ENCODE results near the gene GAS6. TPM values are rescaled to one million over a fixed set of nuclear protein-coding genes. Genes with fewer than 3 reads are reported as not detected.
"Not testable (repeated sequence)": the region's sequence is repeated elsewhere in the genome, so short reads cannot be mapped to it uniquely, and the experiment has no call there.

The GAS6 gene
- total RNA-seq, 1 donor from 2014 or later, result 14.8 TPM

DNA sequence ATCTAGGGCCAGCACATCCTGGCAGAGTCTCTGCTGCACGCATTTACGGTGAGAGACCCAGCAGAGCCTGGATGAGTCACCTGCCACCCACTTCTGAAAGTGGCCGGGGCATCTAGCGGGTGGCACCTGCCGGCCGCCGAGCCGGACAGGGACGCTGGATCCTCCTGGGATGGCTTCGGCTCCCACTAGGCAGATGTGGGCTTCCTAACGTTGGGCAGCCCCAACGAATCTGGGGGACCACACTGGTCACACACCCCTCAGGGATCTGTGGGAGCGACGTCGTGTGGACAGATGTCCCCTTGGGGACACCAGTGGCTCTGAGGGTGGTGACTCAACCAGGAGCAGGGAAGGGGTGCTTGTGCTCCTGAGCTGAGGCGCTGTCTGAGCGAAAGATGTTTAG is 72.7 kb downstream of the GAS6 start:
- H3K36me3 Mint-ChIP-seq (ENCODE audit: unreplicated experiment), result no peaks in the 10 kb centered on the region
- no peak for DNase-seq (ENCODE audit: extremely low spot score, unreplicated experiment)
- TF ChIP-seq, protein P1, sequence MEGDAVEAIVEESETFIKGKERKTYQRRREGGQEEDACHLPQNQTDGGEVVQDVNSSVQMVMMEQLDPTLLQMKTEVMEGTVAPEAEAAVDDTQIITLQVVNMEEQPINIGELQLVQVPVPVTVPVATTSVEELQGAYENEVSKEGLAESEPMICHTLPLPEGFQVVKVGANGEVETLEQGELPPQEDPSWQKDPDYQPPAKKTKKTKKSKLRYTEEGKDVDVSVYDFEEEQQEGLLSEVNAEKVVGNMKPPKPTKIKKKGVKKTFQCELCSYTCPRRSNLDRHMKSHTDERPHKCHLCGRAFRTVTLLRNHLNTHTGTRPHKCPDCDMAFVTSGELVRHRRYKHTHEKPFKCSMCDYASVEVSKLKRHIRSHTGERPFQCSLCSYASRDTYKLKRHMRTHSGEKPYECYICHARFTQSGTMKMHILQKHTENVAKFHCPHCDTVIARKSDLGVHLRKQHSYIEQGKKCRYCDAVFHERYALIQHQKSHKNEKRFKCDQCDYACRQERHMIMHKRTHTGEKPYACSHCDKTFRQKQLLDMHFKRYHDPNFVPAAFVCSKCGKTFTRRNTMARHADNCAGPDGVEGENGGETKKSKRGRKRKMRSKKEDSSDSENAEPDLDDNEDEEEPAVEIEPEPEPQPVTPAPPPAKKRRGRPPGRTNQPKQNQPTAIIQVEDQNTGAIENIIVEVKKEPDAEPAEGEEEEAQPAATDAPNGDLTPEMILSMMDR (IDR thresholded peaks at IDR 0.05), result no peak
- H3K4me3 Mint-ChIP-seq (ENCODE audit: unreplicated experiment), result no peak overlapping the region
- H3K27ac Mint-ChIP-seq (ENCODE audit: unreplicated experiment), result no peak overlapping the region
- no peaks in the 10 kb centered on the region for H3K4me1 Mint-ChIP-seq (ENCODE audit: unreplicated experiment)
- H3K27me3 Mint-ChIP-seq (ENCODE audit: unreplicated experiment), result peaks cover 15% of the 10 kb centered on the region
- H3K9me3 Mint-ChIP-seq (ENCODE audit: unreplicated experiment), result no peaks in the 10 kb centered on the region

DNA sequence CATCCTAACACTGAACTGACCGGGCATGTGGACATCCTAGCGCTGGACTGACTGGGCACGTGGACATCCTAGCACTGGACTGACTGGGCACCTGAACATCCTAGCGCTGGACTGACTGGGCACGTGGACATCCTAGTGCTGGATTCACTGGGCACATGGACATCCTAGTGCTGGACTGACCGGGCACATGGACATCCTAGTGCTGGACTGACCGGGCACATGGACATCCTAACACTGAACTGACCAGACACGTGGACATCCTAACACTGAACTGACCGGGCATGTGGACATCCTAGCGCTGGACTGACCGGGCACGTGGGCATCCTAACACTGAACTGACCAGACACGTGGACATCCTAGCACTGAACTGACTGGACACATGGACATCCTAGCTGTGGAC is 73.9 kb downstream of the GAS6 start:
- peaks cover 15% of the 10 kb centered on the region for H3K27me3 Mint-ChIP-seq (ENCODE audit: unreplicated experiment)
- H3K36me3 Mint-ChIP-seq (ENCODE audit: unreplicated experiment); H3K4me3 Mint-ChIP-seq (ENCODE audit: unreplicated experiment); DNase-seq (ENCODE audit: extremely low spot score, unreplicated experiment); H3K9me3 Mint-ChIP-seq (ENCODE audit: unreplicated experiment); H3K4me1 Mint-ChIP-seq (ENCODE audit: unreplicated experiment); H3K27ac Mint-ChIP-seq (ENCODE audit: unreplicated experiment): not testable (repeated sequence)

DNA sequence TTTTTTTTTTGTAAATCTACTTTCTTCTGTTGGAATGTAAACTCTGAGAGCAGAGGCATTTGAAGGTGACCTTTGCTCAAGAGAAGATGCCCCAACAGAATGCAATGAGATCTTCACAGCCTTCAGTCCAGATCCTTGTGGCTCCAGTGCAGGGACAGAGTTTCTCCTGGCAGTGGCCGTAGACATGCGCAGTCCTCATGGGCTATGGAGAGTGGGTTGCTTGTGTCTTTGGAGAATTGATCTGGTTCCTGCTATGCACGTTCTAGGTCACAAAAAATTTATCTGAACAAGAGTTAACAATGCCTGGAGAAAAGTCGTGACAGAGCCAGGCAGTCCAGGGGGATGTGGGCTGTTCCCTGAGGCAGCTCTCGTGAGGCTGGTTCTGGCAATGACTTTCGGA is 74.7 kb downstream of the GAS6 start:
- TF ChIP-seq, protein P1 (IDR thresholded peaks at IDR 0.05), result no peak
- no peaks in the 10 kb centered on the region for H3K36me3 Mint-ChIP-seq (ENCODE audit: unreplicated experiment)
- H3K4me1 Mint-ChIP-seq (ENCODE audit: unreplicated experiment), result peaks cover 16% of the 10 kb centered on the region
- H3K27me3 Mint-ChIP-seq (ENCODE audit: unreplicated experiment), result peaks cover 15% of the 10 kb centered on the region
- H3K27ac Mint-ChIP-seq (ENCODE audit: unreplicated experiment), result no peak overlapping the region
- no peaks in the 10 kb centered on the region for H3K9me3 Mint-ChIP-seq (ENCODE audit: unreplicated experiment)
- DNase-seq (ENCODE audit: extremely low spot score, unreplicated experiment), result no peak
- no peak overlapping the region for H3K4me3 Mint-ChIP-seq (ENCODE audit: unreplicated experiment)

DNA sequence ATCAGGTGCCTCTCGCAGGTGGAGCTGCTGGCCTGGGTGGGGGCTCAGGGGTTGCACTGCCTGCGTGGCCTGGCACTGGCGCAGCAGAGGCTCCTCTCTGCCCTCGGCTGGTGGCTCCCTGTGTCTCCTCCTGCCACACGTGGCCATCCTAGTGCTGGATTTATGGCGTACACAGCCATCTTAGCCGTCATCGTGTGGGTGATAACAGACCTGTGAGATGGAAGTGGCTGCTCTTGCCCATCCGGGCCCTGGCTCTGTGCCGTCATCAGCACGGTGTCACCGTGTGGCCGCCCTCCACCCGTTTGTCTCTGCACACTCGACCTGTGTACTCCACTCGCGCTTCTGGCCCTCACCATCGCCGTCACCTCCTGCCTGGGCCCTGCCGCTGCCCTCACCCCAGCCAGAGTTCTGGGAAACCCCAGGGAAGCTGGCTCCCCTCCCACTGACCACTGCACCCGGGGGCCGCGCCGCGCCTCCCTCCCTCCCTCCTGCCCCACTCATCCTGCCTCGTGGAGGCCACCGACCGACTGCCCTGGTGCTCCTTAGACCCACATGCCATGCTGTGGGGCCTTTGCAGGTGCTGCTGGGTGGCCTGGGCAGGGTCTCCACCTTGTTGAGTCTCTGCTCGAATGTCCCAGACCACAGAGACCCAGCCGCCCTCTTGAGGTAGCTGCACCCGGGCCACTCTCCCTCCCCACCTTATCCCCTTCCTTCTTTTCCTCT is 75.3 kb downstream of the GAS6 start:
- Mint-ChIP-seq H3K36me3 (ENCODE audit: unreplicated experiment) (no peaks in the 10 kb centered on the region), H3K4me1 (ENCODE audit: unreplicated experiment) (peaks cover 17% of the 10 kb centered on the region), H3K27me3 (ENCODE audit: unreplicated experiment) (peaks cover 15% of the 10 kb centered on the region), H3K4me3 (ENCODE audit: unreplicated experiment) (no peak overlapping the region), H3K27ac (ENCODE audit: unreplicated experiment) (no peak overlapping the region), H3K9me3 (ENCODE audit: unreplicated experiment) (no peaks in the 10 kb centered on the region)
- no peak for DNase-seq (ENCODE audit: extremely low spot score, unreplicated experiment)
- TF ChIP-seq, protein P1 (IDR thresholded peaks at IDR 0.05), result no peak

DNA sequence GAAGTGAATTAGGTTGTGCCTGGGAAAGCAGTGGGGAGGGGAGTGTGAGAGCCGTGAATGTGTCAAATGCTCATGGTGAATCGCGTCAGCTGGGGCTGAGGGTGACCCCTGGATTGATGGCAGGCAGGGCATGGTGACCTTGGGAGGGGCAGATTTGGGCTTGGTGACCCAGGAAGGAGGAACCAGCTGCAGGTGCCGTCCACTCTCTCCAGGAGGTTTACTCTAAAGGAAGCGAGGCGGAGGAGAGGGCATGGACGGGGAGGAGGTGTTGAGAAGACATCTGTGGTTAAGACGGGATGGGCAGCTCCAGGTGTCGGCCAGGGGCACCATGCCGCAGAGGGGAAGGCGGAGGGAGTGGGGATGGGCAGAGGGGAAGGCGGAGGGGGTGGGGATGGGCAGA is 76.2 kb downstream of the GAS6 start:
- no peak for DNase-seq (ENCODE audit: extremely low spot score, unreplicated experiment)
- Mint-ChIP-seq H3K27me3 (ENCODE audit: unreplicated experiment) (peaks cover 18% of the 10 kb centered on the region), H3K36me3 (ENCODE audit: unreplicated experiment) (no peaks in the 10 kb centered on the region), H3K27ac (ENCODE audit: unreplicated experiment) (no peak overlapping the region), H3K4me1 (ENCODE audit: unreplicated experiment) (peaks cover 17% of the 10 kb centered on the region), H3K4me3 (ENCODE audit: unreplicated experiment) (no peak overlapping the region), H3K9me3 (ENCODE audit: unreplicated experiment) (no peaks in the 10 kb centered on the region)
- TF ChIP-seq, protein P1 (IDR thresholded peaks at IDR 0.05), result no peak
